Transverse colon (tissue), 4 donors: ENCODE results near the gene PAX5. TPM values are rescaled to one million over a fixed set of nuclear protein-coding genes. Genes with fewer than 3 reads are reported as not detected.

Experiments
- DNase-seq: peaks from one replicate; pipeline ENCODE4 v3.0.0-alpha.2; 2019
- H3K27ac ChIP-seq, 4 donors: fragments of 200-600 bp; sonication (generic); 2 replicates each; pipeline ENCODE4 v1.5.1; 2016 to 2018; ENCODE audit warnings: inconsistent platforms in 4 of 4
- H3K27me3 ChIP-seq: fragments of 200-600 bp; sonication (generic); 2 replicates; pipeline ENCODE4 v1.5.1; 2017; ENCODE audit warnings: inconsistent platforms
- H3K36me3 ChIP-seq, 4 donors: fragments of 200-600 bp; sonication (generic); 2 replicates each; pipeline ENCODE4 v1.5.1; 2017 to 2019; ENCODE audit warnings: inconsistent platforms in 4 of 4
- H3K4me1 ChIP-seq, 4 donors: fragments of 200-600 bp; sonication (generic); 2 replicates each; pipeline ENCODE4 v1.5.1; 2017 to 2020; ENCODE audit warnings: inconsistent platforms in 4 of 4
- H3K4me3 ChIP-seq, 4 donors: fragments of 200-600 bp; sonication (generic); 1 replicate in 1 of 4; 2 replicates in 3 of 4; pipeline versions ENCODE4 v1.5.1 to v1.6.1; 2017 to 2019; ENCODE audit warnings: inconsistent platforms in 4 of 4
- H3K9me3 ChIP-seq, 2 donors: fragments of 200-600 bp; sonication (generic); 2 replicates each; pipeline ENCODE4 v1.5.1; 2017 to 2019; ENCODE audit warnings: inconsistent platforms in 2 of 2
- EP300 ChIP-seq: sonication (generic); formaldehyde crosslinking; IDR thresholded peaks from one replicate; pipeline ENCODE4 v1.6.1; 2017; ENCODE audit warnings: antibody characterized with exemption, low read depth
- POLR2A ChIP-seq: fragments of 450-650 bp; IDR thresholded peaks from one replicate; pipeline ENCODE4 v1.6.1; 2016; ENCODE audit warnings: antibody characterized with exemption, mild to moderate bottlenecking, moderate library complexity
- POLR2AphosphoS5 ChIP-seq, 3 donors: sonication (generic); formaldehyde crosslinking; IDR thresholded peaks; one replicate each; pipeline ENCODE4 v1.6.1; 2016; ENCODE audit warnings: antibody characterized with exemption in 3 of 3
- WGBS, 2 donors: methylation state at CpG; one replicate each; pipeline ENCODE4 v1.1.5; 2018; ENCODE audit warnings: low coverage in 1 of 2; 5-methylcytosine and 5-hydroxymethylcytosine counted together
- in situ Hi-C, 4 donors: fragments of 200-750 bp; cut with MboI; loops; one replicate each; pipeline versions ENCODE4 v1.15.0 to v1.15.1; 2017; ENCODE audit warnings: low sequenced_read_pairs in 3 of 4, low pct_ligation_motif_present in 1 of 4, low pct_unique_long_range_greater_than_20kb in 1 of 4
- intact Hi-C: fragments of 100-400 bp; cut with DNase I; formaldehyde crosslinking; loops from one replicate; pipeline ENCODE4 v1.15.1; 2023; ENCODE audit warnings: low total_unique reads
- total RNA-seq, 4 donors: library from RNA; depleted of rRNA; stranded (reverse); fragments of >200 nt; gene quantifications; one replicate each; pipeline ENCODE4 v1.1.0, GENCODE V29; 2016
- TF ChIP-seq, protein P1 (sequence below), 5 experiments: fragments of 200-600 bp in 3 of 5; fragments of 450-650 bp in 2 of 5; sonication (generic) in 3 of 5; IDR thresholded peaks; 1 replicate in 2 of 5; 2 replicates in 3 of 5; pipeline ENCODE4 v1.5.1; 2016 to 2017; ENCODE audit warnings: antibody characterized with exemption in 5 of 5, inconsistent platforms in 3 of 5, mild to moderate bottlenecking in 2 of 5, moderate library complexity in 1 of 5

The PAX5 gene
- total RNA-seq, 4 donors from 2014 or later, result 2.4 to 3.7 TPM; not detected in 2

GRCh38 chr9:36828611-36829013 lies 205.5 kb downstream of the PAX5 start:
- TF ChIP-seq, protein P1, sequence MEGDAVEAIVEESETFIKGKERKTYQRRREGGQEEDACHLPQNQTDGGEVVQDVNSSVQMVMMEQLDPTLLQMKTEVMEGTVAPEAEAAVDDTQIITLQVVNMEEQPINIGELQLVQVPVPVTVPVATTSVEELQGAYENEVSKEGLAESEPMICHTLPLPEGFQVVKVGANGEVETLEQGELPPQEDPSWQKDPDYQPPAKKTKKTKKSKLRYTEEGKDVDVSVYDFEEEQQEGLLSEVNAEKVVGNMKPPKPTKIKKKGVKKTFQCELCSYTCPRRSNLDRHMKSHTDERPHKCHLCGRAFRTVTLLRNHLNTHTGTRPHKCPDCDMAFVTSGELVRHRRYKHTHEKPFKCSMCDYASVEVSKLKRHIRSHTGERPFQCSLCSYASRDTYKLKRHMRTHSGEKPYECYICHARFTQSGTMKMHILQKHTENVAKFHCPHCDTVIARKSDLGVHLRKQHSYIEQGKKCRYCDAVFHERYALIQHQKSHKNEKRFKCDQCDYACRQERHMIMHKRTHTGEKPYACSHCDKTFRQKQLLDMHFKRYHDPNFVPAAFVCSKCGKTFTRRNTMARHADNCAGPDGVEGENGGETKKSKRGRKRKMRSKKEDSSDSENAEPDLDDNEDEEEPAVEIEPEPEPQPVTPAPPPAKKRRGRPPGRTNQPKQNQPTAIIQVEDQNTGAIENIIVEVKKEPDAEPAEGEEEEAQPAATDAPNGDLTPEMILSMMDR (IDR thresholded peaks at IDR 0.05), result no peak
- TF ChIP-seq EP300, result no peak
- TF ChIP-seq POLR2AphosphoS5 (IDR thresholded peaks at IDR 0.05), result no peak
- no peak for TF ChIP-seq POLR2A

GRCh38 chr9:36827593-36827992 lies 206.5 kb downstream of the PAX5 start:
- Histone ChIP-seq H3K9me3 (no peaks in the 10 kb centered on the region), H3K4me3 (no peak overlapping the region), H3K4me1 (no peaks in the 10 kb centered on the region), H3K36me3 (no peaks in the 10 kb centered on the region), H3K27me3 (no peaks in the 10 kb centered on the region), H3K27ac (no peak overlapping the region)
- WGBS, 2 donors, result 88% methylated on average over 5 of the region's 5 CpGs; no CpG with 5 or more reads in 1 of the 2 donors
- TF ChIP-seq EP300, result no peak
- no peak for TF ChIP-seq POLR2A
- no peak for TF ChIP-seq POLR2AphosphoS5 (IDR thresholded peaks at IDR 0.05)
- TF ChIP-seq, protein P1 (IDR thresholded peaks at IDR 0.05), result no peak
- no peak for DNase-seq
- in situ Hi-C loops (loop anchor here in 1 of 4 donors (10.0 kb wide), 1 partner anchor 63 kb away; no protein-coding TSS in a partner anchor), intact Hi-C loops (no loop called here)

More at GRCh38 chr9:36828611-36829013, 205.5 kb downstream of the PAX5 start:
- Histone ChIP-seq H3K27ac (no peak overlapping the region), H3K4me3 (no peak overlapping the region), H3K36me3 (no peaks in the 10 kb centered on the region), H3K4me1 (no peaks in the 10 kb centered on the region), H3K9me3 (no peaks in the 10 kb centered on the region), H3K27me3 (no peaks in the 10 kb centered on the region)
- WGBS, 2 donors, result 80 to 89% methylated on average over 1 to 7 of the region's 7 CpGs
- in situ Hi-C loops (loop anchor here in 1 of 4 donors (10.0 kb wide), 1 partner anchor 64 kb away; no protein-coding TSS in a partner anchor), intact Hi-C loops (no loop called here)
- no peak for DNase-seq

- Histone ChIP-seq H3K27ac (no peak overlapping the region), H3K9me3 (no peaks in the 10 kb centered on the region), H3K36me3 (no peaks in the 10 kb centered on the region), H3K4me3 (no peak overlapping the region), H3K27me3 (no peaks in the 10 kb centered on the region), H3K4me1 (no peaks in the 10 kb centered on the region)
- WGBS, 2 donors, result 94 to 100% methylated on average over 1 to 4 of the region's 4 CpGs
- in situ Hi-C loops (loop anchor here in 1 of 4 donors (10.0 kb wide), 1 partner anchor 62 kb away; no protein-coding TSS in a partner anchor), intact Hi-C loops (no loop called here)
- no peak for DNase-seq
- TF ChIP-seq POLR2A (no peak), POLR2AphosphoS5 (IDR thresholded peaks at IDR 0.05) (no peak), EP300 (no peak)
- TF ChIP-seq, protein P1 (IDR thresholded peaks at IDR 0.05), result no peak
Observed at GRCh38 chr9:36826581-36826980, 207.5 kb downstream of the PAX5 start.

GRCh38 chr9:36825179-36825578 lies 208.9 kb downstream of the PAX5 start:
- H3K4me1 ChIP-seq, result no peaks in the 10 kb centered on the region
- intact Hi-C loops, result no loop called here
- in situ Hi-C loops, result loop anchor here in 1 of 4 donors (10.0 kb wide), 1 partner anchor 60 kb away; no protein-coding TSS in a partner anchor
- TF ChIP-seq, protein P1 (IDR thresholded peaks at IDR 0.05), result no peak
- no peak overlapping the region for H3K27ac ChIP-seq
- H3K27me3 ChIP-seq, result peaks cover 7% of the 10 kb centered on the region
- DNase-seq, result no peak
- H3K4me3 ChIP-seq, result no peak overlapping the region
- WGBS, 2 donors, result 86 to 92% methylated on average over 2 to 8 of the region's 8 CpGs
- no peaks in the 10 kb centered on the region for H3K36me3 ChIP-seq
- no peaks in the 10 kb centered on the region for H3K9me3 ChIP-seq
